SIG-M5 (cell line): ENCODE measurements around the gene DYSF.
"Not testable (repeated sequence)": the region's sequence is repeated elsewhere in the genome, so short reads cannot be mapped to it uniquely, and the experiment has no call there.

ENCODE experiments used
- DNase-seq: peaks from one replicate; lab custom pipeline; 2025; lab: John Stamatoyannopoulos, UW

The DYSF gene

DNA sequence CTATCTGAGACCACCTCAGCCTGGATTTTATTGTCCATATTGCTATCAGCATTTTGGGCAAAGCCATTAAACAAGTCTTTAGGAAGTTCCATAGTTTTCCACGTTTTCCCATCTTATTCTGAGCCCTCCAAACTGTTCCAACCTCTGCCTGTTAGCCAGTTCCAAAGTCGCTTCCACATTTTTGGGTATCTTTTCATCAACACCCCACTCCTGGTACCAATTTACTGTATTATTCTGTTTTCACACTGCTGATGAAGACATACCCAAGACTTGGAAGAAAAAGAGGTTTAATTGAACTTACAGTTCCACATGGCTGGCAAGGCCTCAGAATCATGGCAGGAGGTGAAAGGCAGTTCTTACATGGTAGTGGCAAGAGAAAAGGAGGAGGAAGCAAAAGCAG is 204.9 kb downstream of the DYSF start:
- DNase-seq, result not testable (repeated sequence)

- DNase-seq, result no peak
Observed at GRCh38 chr2:71658771-71659170, 205.4 kb downstream of the DYSF start.

- no peak for DNase-seq
Observed at GRCh38 chr2:71659868-71660518, 206.6 kb downstream of the DYSF start.

- DNase-seq, result no peak
Observed at GRCh38 chr2:71661782-71662181, 208.4 kb downstream of the DYSF start.

DNA sequence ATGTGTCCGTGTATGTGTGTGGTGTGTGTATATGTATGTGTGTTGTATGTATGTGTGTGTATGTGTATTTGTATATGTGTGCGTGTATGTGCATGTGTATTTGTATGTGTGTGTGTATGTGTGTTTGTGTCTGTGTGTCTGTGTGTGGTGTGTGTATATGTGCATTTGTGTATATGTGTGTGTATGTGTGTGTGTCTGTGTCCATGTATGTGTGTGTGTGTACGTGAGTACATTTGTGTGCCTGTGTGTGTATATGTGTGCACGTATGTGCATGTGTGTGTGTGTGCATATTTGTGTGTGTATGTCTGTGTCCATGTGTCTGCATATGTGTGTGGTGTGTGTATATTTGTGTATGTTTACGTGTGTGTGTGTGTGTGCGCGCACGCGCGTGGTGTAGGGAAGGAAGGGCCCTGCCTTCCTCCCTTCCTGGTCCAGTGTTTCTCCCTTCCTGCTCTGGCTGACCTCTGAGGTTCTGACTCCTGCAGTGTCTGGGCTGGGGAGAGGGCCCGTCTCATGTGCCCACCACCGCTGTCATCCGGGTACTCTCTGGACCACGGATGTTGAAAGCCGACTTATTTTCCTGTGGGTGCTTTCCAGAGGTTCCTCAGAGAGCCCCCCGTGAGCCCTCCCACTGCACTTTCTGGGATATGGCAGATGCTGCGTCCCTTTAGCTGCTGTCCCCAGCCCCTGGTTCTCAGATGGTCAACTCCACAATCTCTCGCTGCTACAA is 209.5 kb downstream of the DYSF start:
- no peak for DNase-seq

- no peak for DNase-seq
Observed at GRCh38 chr2:71664161-71664560, 210.8 kb downstream of the DYSF start.

- no peak for DNase-seq
Observed at GRCh38 chr2:71665168-71666093, 212.1 kb downstream of the DYSF start.

DNA sequence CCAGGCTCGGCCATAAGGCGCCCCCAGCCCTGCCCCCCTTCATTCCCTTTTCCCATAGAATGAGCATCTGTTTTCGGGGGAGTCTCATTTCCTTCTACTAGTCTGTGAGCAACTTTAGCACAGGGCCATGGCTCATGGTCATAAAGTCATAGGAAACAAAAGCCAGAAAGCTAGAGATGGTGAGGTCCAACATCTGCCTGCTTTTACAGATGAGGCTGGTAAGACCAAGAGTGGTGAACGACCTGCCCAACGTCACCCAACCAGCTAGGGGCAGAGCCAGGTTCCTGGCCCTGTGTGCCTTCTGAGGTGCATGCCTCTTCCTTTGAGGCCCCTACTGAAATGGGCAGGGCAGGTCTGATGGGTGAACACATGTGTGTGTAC is 212.7 kb downstream of the DYSF start:
- DNase-seq, result no peak

- no peak for DNase-seq
Observed at GRCh38 chr2:71667256-71668182, 214.2 kb downstream of the DYSF start.

- DNase-seq, result no peak
Observed at GRCh38 chr2:71668326-71669057, 215.1 kb downstream of the DYSF start.

DNA sequence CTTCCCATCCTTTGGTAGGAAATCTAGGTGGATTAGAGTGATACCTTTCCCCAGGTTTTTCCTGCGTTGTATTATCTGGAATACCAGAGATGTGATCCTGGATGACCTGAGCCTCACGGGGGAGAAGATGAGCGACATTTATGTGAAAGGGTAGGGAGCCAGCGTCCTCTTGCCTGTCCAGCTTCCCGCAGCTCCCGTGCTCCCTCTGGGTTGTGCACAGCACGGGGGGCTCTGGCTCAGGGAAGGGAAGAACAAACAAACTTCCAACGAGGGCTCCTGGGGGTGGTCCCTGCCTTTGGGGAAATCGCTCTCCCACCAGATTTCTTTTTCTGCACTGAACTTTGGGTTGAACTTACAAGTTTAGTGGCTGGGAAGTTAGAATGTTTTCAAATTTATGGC is 215.7 kb downstream of the DYSF start:
- no peak for DNase-seq

DNA sequence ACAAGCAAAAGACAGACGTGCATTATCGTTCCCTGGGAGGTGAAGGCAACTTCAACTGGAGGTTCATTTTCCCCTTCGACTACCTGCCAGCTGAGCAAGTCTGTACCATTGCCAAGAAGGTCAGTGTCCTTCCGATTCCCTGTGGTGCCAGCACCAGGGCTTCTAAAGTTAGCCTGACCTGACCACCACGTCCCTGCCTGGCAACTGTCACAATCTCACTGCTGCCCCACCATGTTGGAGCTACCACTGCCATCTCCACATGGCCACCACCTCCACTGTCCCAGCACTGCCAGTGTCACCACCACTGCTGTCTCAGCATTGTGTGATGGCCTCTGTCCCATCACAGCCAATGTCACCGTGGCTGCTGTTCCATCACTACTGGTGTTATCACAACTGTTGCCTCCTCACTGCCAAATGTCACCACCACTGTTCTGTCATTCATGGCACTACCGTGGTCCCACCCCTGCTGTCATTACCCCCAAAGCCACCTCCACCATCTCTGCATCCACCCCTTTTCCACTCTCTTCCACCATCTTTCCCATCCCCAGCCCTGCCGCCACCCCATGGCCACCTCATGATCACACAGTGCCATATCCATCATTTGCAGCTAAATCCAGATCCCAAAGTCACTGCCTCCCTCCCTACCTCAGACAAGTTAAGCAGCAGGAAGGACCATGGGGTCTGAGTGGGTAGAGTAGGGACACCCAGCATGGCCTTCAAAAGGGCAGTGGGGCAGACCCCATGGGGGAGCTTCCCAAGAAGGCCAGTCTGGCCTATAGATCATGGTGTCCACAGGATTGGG is 216.5 kb downstream of the DYSF start:
- no peak for DNase-seq

GRCh38 chr2:71670430-71670795 is 217.1 kb downstream of the DYSF start:
- DNase-seq, result no peak

- DNase-seq, result no peak
Observed at GRCh38 chr2:71671203-71671854, 218.0 kb downstream of the DYSF start.

- DNase-seq, result no peak
Observed at GRCh38 chr2:71671895-71672825, 218.8 kb downstream of the DYSF start.

DNA sequence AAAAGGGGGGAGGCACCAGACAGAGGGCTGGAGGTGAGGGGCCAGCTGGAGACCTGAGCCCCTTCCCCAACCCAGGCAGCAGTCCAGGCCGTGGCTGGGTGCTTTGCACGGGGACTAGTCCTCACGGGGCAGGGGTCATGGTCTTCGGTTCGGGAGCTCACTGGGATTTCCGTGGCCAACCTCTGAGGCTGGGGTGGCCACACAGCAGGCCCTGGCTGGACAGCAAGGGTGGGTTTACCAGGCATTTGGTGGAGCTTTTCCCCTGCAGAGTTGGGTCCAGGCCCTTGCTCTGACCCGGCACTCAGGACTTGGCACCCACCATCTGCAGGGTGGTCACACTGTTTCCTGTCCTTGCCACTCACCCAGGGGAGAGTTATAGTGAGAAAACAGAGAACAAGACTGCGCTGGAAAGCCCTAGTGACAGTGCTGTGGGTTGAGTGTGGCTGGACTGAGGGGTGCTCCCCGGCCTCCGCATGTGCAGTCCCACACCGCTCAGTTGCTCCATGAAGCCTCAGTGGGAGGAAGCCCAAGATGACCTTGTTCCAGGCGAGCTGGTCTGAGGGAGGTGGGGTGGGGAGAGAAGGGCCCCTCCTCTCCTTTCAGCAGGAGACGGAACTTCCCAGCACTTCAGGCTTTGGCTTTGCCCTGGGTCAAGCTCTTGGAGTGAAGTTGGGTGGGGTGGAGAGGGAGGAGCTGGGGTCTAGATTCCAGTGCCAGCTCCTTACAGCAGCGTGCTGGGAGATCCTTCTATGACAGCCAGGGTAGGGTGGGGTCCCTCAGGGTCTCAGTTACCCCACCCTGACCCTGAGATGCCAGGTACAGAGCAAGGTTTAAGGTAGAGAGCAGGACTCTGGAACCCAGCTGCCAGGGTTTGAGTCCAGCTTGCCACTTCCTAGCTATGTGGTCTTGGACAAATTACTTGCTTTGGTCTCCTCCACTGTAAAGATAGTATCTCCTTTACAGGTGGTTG is 219.8 kb downstream of the DYSF start:
- DNase-seq, result no peak

- DNase-seq, result no peak
Observed at GRCh38 chr2:71674158-71674851, 220.9 kb downstream of the DYSF start.
